ENCODE measurements around the gene AGFG2. TPM values are rescaled to one million over a fixed set of nuclear protein-coding genes. Genes with fewer than 3 reads are reported as not detected.
A peak's percentile ranks its signal among the peaks of the same experiment; 100 is the strongest.
"Not testable (repeated sequence)": the region's sequence is repeated elsewhere in the genome, so short reads cannot be mapped to it uniquely, and the experiment has no call there.

AGFG2 gene
- 9.9 TPM for total RNA-seq
- polyA plus RNA-seq = 36.6 TPM

- peak; percentile 99 for DNase-seq (ENCODE audit: extremely low spot score)
- no peaks in the 10 kb centered on the region for H3K4me1 ChIP-seq (ENCODE audit: insufficient read depth)
- peak within 1 kb of the TSS; percentile 92 for H3K4me3 ChIP-seq (ENCODE audit: low read depth, low read length)
- under 1% methylated on average over 60 of the region's 60 CpGs for WGBS
- peak within 1 kb of the TSS; percentile 75 for H3K27ac ChIP-seq (ENCODE audit: low read depth)
- no peaks in the 10 kb centered on the region for H3K36me3 ChIP-seq (ENCODE audit: insufficient read depth)
Measured at GRCh38 chr7:100538654-100539435, at the start of gene AGFG2. Gene AGFG2 (plus strand): TSS chr7:100539203. CDS start chr7:100539347, 144 bp downstream.

- no peak overlapping the region for H3K4me3 ChIP-seq (ENCODE audit: low read depth, low read length)
- peak; percentile 92 for DNase-seq (ENCODE audit: extremely low spot score)
- no peak overlapping the region for H3K27ac ChIP-seq (ENCODE audit: low read depth)
- 29% methylated on average over 9 of the region's 9 CpGs for WGBS
- no peaks in the 10 kb centered on the region for H3K36me3 ChIP-seq (ENCODE audit: insufficient read depth)
- H3K4me1 ChIP-seq (ENCODE audit: insufficient read depth) = no peaks in the 10 kb centered on the region
Measured at GRCh38 chr7:100489824-100490223, 49.2 kb upstream of the AGFG2 start.

- Histone ChIP-seq H3K4me3 (ENCODE audit: low read depth, low read length) (no peak overlapping the region), H3K4me1 (ENCODE audit: insufficient read depth) (no peaks in the 10 kb centered on the region), H3K27ac (ENCODE audit: low read depth) (no peak overlapping the region), H3K36me3 (ENCODE audit: insufficient read depth) (no peaks in the 10 kb centered on the region)
- no peak for DNase-seq (ENCODE audit: extremely low spot score)
- 91% methylated on average over 25 of the region's 25 CpGs for WGBS
Measured at GRCh38 chr7:100490483-100491191, 48.4 kb upstream of the AGFG2 start.

- WGBS = 98% methylated on average over 5 of the region's 5 CpGs
Measured at GRCh38 chr7:100491192-100491578, 47.8 kb upstream of the AGFG2 start.

GRCh38 chr7:100492738-100493475 is 46.1 kb upstream of the AGFG2 start:
- no peak overlapping the region for H3K27ac ChIP-seq (ENCODE audit: low read depth)
- 85% methylated on average over 5 of the region's 5 CpGs for WGBS
- H3K36me3 ChIP-seq (ENCODE audit: insufficient read depth) = no peaks in the 10 kb centered on the region
- H3K4me3 ChIP-seq (ENCODE audit: low read depth, low read length) = no peak overlapping the region
- no peaks in the 10 kb centered on the region for H3K4me1 ChIP-seq (ENCODE audit: insufficient read depth)
- DNase-seq (ENCODE audit: extremely low spot score) = no peak

More at GRCh38 chr7:100491192-100491578, 47.8 kb upstream of the AGFG2 start:
- H3K4me1 ChIP-seq (ENCODE audit: insufficient read depth) = no peaks in the 10 kb centered on the region
- DNase-seq (ENCODE audit: extremely low spot score) = no peak
- H3K27ac ChIP-seq (ENCODE audit: low read depth) = no peak overlapping the region
- no peak overlapping the region for H3K4me3 ChIP-seq (ENCODE audit: low read depth, low read length)
- H3K36me3 ChIP-seq (ENCODE audit: insufficient read depth) = no peaks in the 10 kb centered on the region

- whole genome bisulfite sequencing = 7% methylated on average over 56 of the region's 56 CpGs
- DNase-seq (ENCODE audit: extremely low spot score) = no peak
- no peak overlapping the region for H3K27ac ChIP-seq (ENCODE audit: low read depth)
Measured at GRCh38 chr7:100493476-100494264, 45.3 kb upstream of the AGFG2 start.

GRCh38 chr7:100496509-100496908 is 42.5 kb upstream of the AGFG2 start:
- Histone ChIP-seq H3K36me3 (ENCODE audit: insufficient read depth) (no peaks in the 10 kb centered on the region), H3K4me1 (ENCODE audit: insufficient read depth) (no peaks in the 10 kb centered on the region), H3K4me3 (ENCODE audit: low read depth, low read length) (no peak overlapping the region), H3K27ac (ENCODE audit: low read depth) (no peak overlapping the region)
- 86% methylated on average over 6 of the region's 6 CpGs for WGBS
- no peak for DNase-seq (ENCODE audit: extremely low spot score)

More at GRCh38 chr7:100493476-100494264, 45.3 kb upstream of the AGFG2 start:
- H3K36me3 ChIP-seq (ENCODE audit: insufficient read depth) = no peaks in the 10 kb centered on the region
- no peaks in the 10 kb centered on the region for H3K4me1 ChIP-seq (ENCODE audit: insufficient read depth)
- H3K4me3 ChIP-seq (ENCODE audit: low read depth, low read length) = peak overlapping the region; percentile 30

GRCh38 chr7:100500743-100501142 is 38.3 kb upstream of the AGFG2 start:
- not testable (repeated sequence) for H3K27ac ChIP-seq (ENCODE audit: low read depth); H3K4me1 ChIP-seq (ENCODE audit: insufficient read depth); DNase-seq (ENCODE audit: extremely low spot score); H3K4me3 ChIP-seq (ENCODE audit: low read depth, low read length); H3K36me3 ChIP-seq (ENCODE audit: insufficient read depth)
- 92% methylated on average over 2 of the region's 2 CpGs for WGBS

GRCh38 chr7:100504031-100504430 is 35.0 kb upstream of the AGFG2 start:
- DNase-seq (ENCODE audit: extremely low spot score); H3K27ac ChIP-seq (ENCODE audit: low read depth); H3K4me1 ChIP-seq (ENCODE audit: insufficient read depth); H3K4me3 ChIP-seq (ENCODE audit: low read depth, low read length); H3K36me3 ChIP-seq (ENCODE audit: insufficient read depth): not testable (repeated sequence)
- WGBS = 93% methylated on average over 3 of the region's 3 CpGs

- WGBS = 89% methylated on average over 9 of the region's 9 CpGs
- H3K4me3 ChIP-seq (ENCODE audit: low read depth, low read length) = no peak overlapping the region
Measured at GRCh38 chr7:100504887-100505611, 34.0 kb upstream of the AGFG2 start.

GRCh38 chr7:100506356-100506923 is 32.6 kb upstream of the AGFG2 start:
- Histone ChIP-seq H3K36me3 (ENCODE audit: insufficient read depth) (no peaks in the 10 kb centered on the region), H3K4me1 (ENCODE audit: insufficient read depth) (no peaks in the 10 kb centered on the region), H3K4me3 (ENCODE audit: low read depth, low read length) (no peak overlapping the region), H3K27ac (ENCODE audit: low read depth) (no peak overlapping the region)
- WGBS = 64% methylated on average over 8 of the region's 8 CpGs
- DNase-seq (ENCODE audit: extremely low spot score) = no peak

More at GRCh38 chr7:100504887-100505611, 34.0 kb upstream of the AGFG2 start:
- Histone ChIP-seq H3K36me3 (ENCODE audit: insufficient read depth) (no peaks in the 10 kb centered on the region), H3K4me1 (ENCODE audit: insufficient read depth) (no peaks in the 10 kb centered on the region), H3K27ac (ENCODE audit: low read depth) (no peak overlapping the region)
- no peak for DNase-seq (ENCODE audit: extremely low spot score)

- Histone ChIP-seq H3K4me1 (ENCODE audit: insufficient read depth) (no peaks in the 10 kb centered on the region), H3K27ac (ENCODE audit: low read depth) (no peak overlapping the region), H3K36me3 (ENCODE audit: insufficient read depth) (no peaks in the 10 kb centered on the region), H3K4me3 (ENCODE audit: low read depth, low read length) (no peak overlapping the region)
- WGBS = 40% methylated on average over 15 of the region's 15 CpGs
- DNase-seq (ENCODE audit: extremely low spot score) = no peak
Measured at GRCh38 chr7:100509231-100509630, 29.8 kb upstream of the AGFG2 start.
